Activated T-helper 2 cell treated with anti-CD3 and anti-CD28 coated beads, Interferon-gamma antibody, Interleukin-2, Interleukin-4, amounts not matched to agents 10 μg/mL and 5 μg/mL and 100 μg/mL, durations not matched to agents 14 hours and 24 hours and 36 hours (primary cell): ENCODE results near the gene NANOS2. TPM values are rescaled to one million over a fixed set of nuclear protein-coding genes. Genes with fewer than 3 reads are reported as not detected.
"Not testable (repeated sequence)": the region's sequence is repeated elsewhere in the genome, so short reads cannot be mapped to it uniquely, and the experiment has no call there.

Experiments
- DNase-seq: peaks from one replicate; pipeline ENCODE4 v3.0.0; 2021; ENCODE audit warnings: low spot score
- H3K27ac Mint-ChIP-seq: one replicate; pipeline ENCODE4 v1.8.0; 2021; ENCODE audit warnings: mixed read lengths
- H3K27me3 Mint-ChIP-seq: one replicate; pipeline ENCODE4 v1.8.0; 2021; ENCODE audit warnings: low read depth, mixed read lengths
- H3K36me3 Mint-ChIP-seq: one replicate; pipeline ENCODE4 v1.8.0; 2021; ENCODE audit warnings: low read depth, mixed read lengths
- H3K4me1 Mint-ChIP-seq: one replicate; pipeline ENCODE4 v1.8.0; 2021; ENCODE audit warnings: low read depth, mixed read lengths
- H3K4me3 Mint-ChIP-seq: one replicate; pipeline ENCODE4 v1.8.0; 2021; ENCODE audit warnings: low read depth, mild to moderate bottlenecking, moderate library complexity, mixed read lengths
- H3K9me3 Mint-ChIP-seq: one replicate; pipeline ENCODE4 v1.8.0; 2021; ENCODE audit warnings: mixed read lengths
- intact Hi-C: fragments of 100-400 bp; cut with micrococcal nuclease; formaldehyde crosslinking; loops from one replicate; pipeline ENCODE4 v1.15.1; 2023
- total RNA-seq: library from RNA; stranded (reverse); gene quantifications from 2 replicates; pipeline ENCODE4 v1.2.3, GENCODE V29; 2022

The NANOS2 gene
- total RNA-seq, 1 donor from 2014 or later: not detected

- no peaks in the 10 kb centered on the region for H3K9me3 Mint-ChIP-seq
- intact Hi-C loops: loop anchor here (5.0 kb wide), 1 partner anchor 97 kb away; the partner anchor contains the start of gene CCDC61
- peaks cover 29% of the 10 kb centered on the region for H3K36me3 Mint-ChIP-seq
- no peak for DNase-seq
- peaks cover 8% of the 10 kb centered on the region for H3K4me1 Mint-ChIP-seq
- peak overlapping the region; percentile 5 for H3K4me3 Mint-ChIP-seq
- no peaks in the 10 kb centered on the region for H3K27me3 Mint-ChIP-seq
- H3K27ac Mint-ChIP-seq: no peak overlapping the region
Measured at GRCh38 chr19:45899919-45900589, 14.5 kb downstream of the NANOS2 start.

GRCh38 chr19:45899253-45899652 is 15.3 kb downstream of the NANOS2 start:
- DNase-seq: no peak
- Mint-ChIP-seq H3K9me3 (no peaks in the 10 kb centered on the region), H3K4me1 (peaks cover 8% of the 10 kb centered on the region), H3K36me3 (peaks cover 31% of the 10 kb centered on the region), H3K27ac (no peak overlapping the region), H3K4me3 (no peak overlapping the region), H3K27me3 (no peaks in the 10 kb centered on the region)
- intact Hi-C loops: no loop called here

GRCh38 chr19:45897261-45897812 is 17.2 kb downstream of the NANOS2 start:
- no peak overlapping the region for H3K27ac Mint-ChIP-seq
- no peak overlapping the region for H3K4me3 Mint-ChIP-seq
- intact Hi-C loops: no loop called here
- H3K9me3 Mint-ChIP-seq: no peaks in the 10 kb centered on the region
- H3K4me1 Mint-ChIP-seq: peaks cover 8% of the 10 kb centered on the region
- no peak for DNase-seq
- peaks cover 31% of the 10 kb centered on the region for H3K36me3 Mint-ChIP-seq
- no peaks in the 10 kb centered on the region for H3K27me3 Mint-ChIP-seq

GRCh38 chr19:45895983-45896599 is 18.5 kb downstream of the NANOS2 start:
- DNase-seq, H3K9me3 Mint-ChIP-seq, H3K4me1 Mint-ChIP-seq, intact Hi-C loops, H3K4me3 Mint-ChIP-seq, H3K27ac Mint-ChIP-seq, H3K27me3 Mint-ChIP-seq: not testable (repeated sequence)
- H3K36me3 Mint-ChIP-seq: peaks cover 31% of the 10 kb centered on the region

- Mint-ChIP-seq H3K27ac (no peak overlapping the region), H3K36me3 (peaks cover 27% of the 10 kb centered on the region), H3K4me1 (peaks cover 4% of the 10 kb centered on the region), H3K9me3 (no peaks in the 10 kb centered on the region), H3K4me3 (no peak overlapping the region), H3K27me3 (no peaks in the 10 kb centered on the region)
- intact Hi-C loops: no loop called here
- DNase-seq: no peak
Measured at GRCh38 chr19:45895519-45895972, 19.0 kb downstream of the NANOS2 start.

- no peaks in the 10 kb centered on the region for H3K9me3 Mint-ChIP-seq
- H3K4me1 Mint-ChIP-seq: peaks cover 6% of the 10 kb centered on the region
- no peak overlapping the region for H3K27ac Mint-ChIP-seq
- H3K36me3 Mint-ChIP-seq: peaks cover 8% of the 10 kb centered on the region
- DNase-seq: no peak
- H3K4me3 Mint-ChIP-seq: no peak overlapping the region
- no peaks in the 10 kb centered on the region for H3K27me3 Mint-ChIP-seq
- intact Hi-C loops: no loop called here
Measured at GRCh38 chr19:45890877-45891276, 23.7 kb downstream of the NANOS2 start.

- no peaks in the 10 kb centered on the region for H3K9me3 Mint-ChIP-seq
- no peak overlapping the region for H3K27ac Mint-ChIP-seq
- no peak for DNase-seq
- no peaks in the 10 kb centered on the region for H3K36me3 Mint-ChIP-seq
- H3K27me3 Mint-ChIP-seq: no peaks in the 10 kb centered on the region
- H3K4me3 Mint-ChIP-seq: no peak overlapping the region
- intact Hi-C loops: no loop called here
- H3K4me1 Mint-ChIP-seq: peaks cover 6% of the 10 kb centered on the region
Measured at GRCh38 chr19:45889210-45889885, 25.2 kb downstream of the NANOS2 start.

GRCh38 chr19:45887200-45887710 is 27.3 kb downstream of the NANOS2 start:
- Mint-ChIP-seq H3K36me3 (peaks cover 4% of the 10 kb centered on the region), H3K4me3 (peak overlapping the region; percentile 88), H3K27me3 (no peaks in the 10 kb centered on the region), H3K9me3 (no peaks in the 10 kb centered on the region), H3K27ac (peak overlapping the region; percentile 88), H3K4me1 (peaks cover 10% of the 10 kb centered on the region)
- no peak for DNase-seq
- intact Hi-C loops: no loop called here

DNA sequence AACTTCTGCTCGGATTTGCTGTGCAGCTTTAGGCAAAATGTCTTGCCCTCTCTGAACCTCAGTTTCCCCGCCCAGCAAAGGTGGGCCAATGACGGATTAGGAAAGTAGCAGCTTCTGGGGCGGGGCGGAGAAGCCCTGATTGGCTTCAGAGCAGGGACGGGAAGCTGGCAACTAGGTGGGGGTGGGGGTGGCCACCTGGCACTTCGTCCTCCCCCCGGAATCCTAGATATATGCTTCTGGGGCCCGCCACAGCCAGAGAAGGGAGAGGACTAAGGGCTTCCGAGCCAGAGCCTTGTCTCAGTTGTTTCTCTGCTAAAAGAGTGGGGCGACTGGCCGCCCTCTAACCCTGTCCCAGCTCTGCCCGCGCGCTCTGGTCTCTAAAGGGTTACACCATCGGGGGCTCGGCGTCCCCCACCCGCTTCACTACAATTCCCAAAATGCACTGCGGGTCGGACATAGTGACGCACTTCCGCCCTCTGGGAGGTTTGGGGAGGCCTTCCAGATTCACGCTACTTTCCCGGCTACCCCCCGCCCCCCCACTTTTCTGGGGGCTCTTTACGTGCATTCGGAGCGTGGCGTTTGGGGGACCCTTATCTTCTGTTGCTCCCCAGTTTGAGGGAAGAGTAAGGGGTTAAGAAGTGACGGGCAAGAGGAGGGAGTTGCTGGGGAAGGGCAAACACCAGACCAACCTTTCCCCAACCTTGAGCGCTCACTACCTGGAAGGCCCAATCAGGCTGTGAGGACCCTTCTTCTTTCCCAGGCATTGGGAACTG is 28.0 kb downstream of the NANOS2 start:
- Mint-ChIP-seq H3K4me3 (peak overlapping the region; percentile 88), H3K27ac (peak overlapping the region; percentile 88), H3K27me3 (no peaks in the 10 kb centered on the region), H3K4me1 (peaks cover 13% of the 10 kb centered on the region), H3K36me3 (peaks cover 4% of the 10 kb centered on the region), H3K9me3 (no peaks in the 10 kb centered on the region)
- DNase-seq: peak; percentile 85
- intact Hi-C loops: loop anchor here (1.0 kb wide), 3 partner anchors 16 to 109 kb away; partner anchors contain the start of genes CCDC61, MYPOP and SYMPK

DNA sequence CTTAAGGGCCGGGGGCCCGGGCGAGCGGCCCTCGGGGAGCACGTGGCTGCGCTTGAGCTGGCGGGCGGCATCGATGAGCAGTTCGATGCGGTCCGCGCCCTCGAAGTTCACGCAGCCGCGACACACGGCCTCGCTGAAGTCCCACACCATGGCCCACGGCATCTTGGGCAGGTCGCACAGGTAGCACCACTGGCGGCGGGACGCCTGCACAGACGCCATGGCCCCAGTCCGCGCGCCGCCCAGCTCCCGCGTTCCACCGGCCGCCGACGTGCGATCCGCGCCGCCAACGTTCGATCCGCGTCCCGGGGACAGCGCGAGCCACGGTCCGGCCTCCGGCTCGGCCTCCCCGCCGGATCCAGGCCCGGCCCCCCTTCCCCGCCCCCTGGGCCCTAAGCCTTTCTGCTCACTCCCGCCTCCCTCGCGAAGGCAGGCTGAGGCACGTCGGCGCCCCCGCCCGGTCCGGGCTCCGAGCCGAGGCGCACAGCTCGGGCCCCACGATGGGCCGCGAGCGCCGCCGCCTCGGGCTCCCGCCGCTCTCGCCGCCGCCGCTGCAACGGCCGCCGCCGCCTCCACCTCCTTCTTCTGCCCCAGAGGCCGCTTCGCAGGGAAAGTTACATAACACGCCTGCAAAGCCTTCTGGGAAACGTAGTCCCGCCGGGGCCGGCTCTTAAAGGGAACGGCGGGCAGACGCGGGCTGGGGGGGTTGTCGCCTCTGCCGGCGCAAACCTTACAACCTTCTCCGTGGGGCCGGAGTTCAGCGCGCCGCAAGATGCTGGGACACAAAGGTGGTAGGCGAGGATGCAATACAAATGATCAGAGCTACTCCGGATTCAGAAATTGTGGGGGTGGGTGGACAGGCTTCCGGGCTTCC is 28.8 kb downstream of the NANOS2 start, which contains the start of gene IRF2BP1:
IRF2BP1 (minus strand) TSS at position 586 of the 871 bp plus-strand sequence; CDS start at position 219, 367 bp downstream.
- peak within 1 kb of the TSS; percentile 88 for H3K4me3 Mint-ChIP-seq
- H3K27ac Mint-ChIP-seq: peak within 1 kb of the TSS; percentile 88
- peaks cover 4% of the 10 kb centered on the region for H3K36me3 Mint-ChIP-seq
- H3K27me3 Mint-ChIP-seq: no peaks in the 10 kb centered on the region
- H3K4me1 Mint-ChIP-seq: peaks cover 15% of the 10 kb centered on the region
- intact Hi-C loops: loop anchor here (1.0 kb wide), 3 partner anchors 17 to 110 kb away; partner anchors contain the start of genes CCDC61, MYPOP and SYMPK
- H3K9me3 Mint-ChIP-seq: no peaks in the 10 kb centered on the region
- DNase-seq: peak; percentile 86
